Lower leg skin (tissue), 4 donors: ENCODE results near the gene NR5A2. TPM values are rescaled to one million over a fixed set of nuclear protein-coding genes. Genes with fewer than 3 reads are reported as not detected.

Source experiments
- DNase-seq, 2 donors: peaks; one replicate each; pipeline ENCODE4 v3.0.0-alpha.2; 2019; ENCODE audit warnings: low spot score in 2 of 2
- H3K4me3 ChIP-seq: fragments of 200-600 bp; sonication (generic); 2 replicates; pipeline ENCODE4 v1.5.1; 2017; ENCODE audit warnings: mild to moderate bottlenecking, low read depth; ENCODE audit not compliant: poor library complexity, severe bottlenecking
- CTCF ChIP-seq, 3 donors: fragments of 450-650 bp; IDR thresholded peaks; one replicate each; pipeline ENCODE4 v1.5.1; 2016; ENCODE audit warnings: antibody characterized with exemption in 3 of 3, mild to moderate bottlenecking in 3 of 3, moderate library complexity in 2 of 3
- POLR2A ChIP-seq, 2 donors: fragments of 450-650 bp; IDR thresholded peaks; one replicate each; pipeline ENCODE4 v1.6.1; 2016 to 2017; ENCODE audit warnings: antibody characterized with exemption in 2 of 2, mild to moderate bottlenecking in 1 of 2, moderate library complexity in 1 of 2
- WGBS, 2 donors: methylation state at CpG; one replicate each; pipeline ENCODE4 v1.1.5; 2018; 5-methylcytosine and 5-hydroxymethylcytosine counted together
- intact Hi-C: fragments of 100-400 bp; cut with DNase I; formaldehyde crosslinking; loops from one replicate; pipeline ENCODE4 v1.15.0; 2023; ENCODE audit warnings: low total_unique reads
- total RNA-seq, 4 donors: library from RNA; depleted of rRNA; stranded (reverse); fragments of >200 nt; gene quantifications; one replicate each; pipeline ENCODE4 v1.1.0, GENCODE V29; 2016

Gene NR5A2
- total RNA-seq, 4 donors from 2014 or later, result 0.59 to 2.4 (median 1.2) TPM

DNA sequence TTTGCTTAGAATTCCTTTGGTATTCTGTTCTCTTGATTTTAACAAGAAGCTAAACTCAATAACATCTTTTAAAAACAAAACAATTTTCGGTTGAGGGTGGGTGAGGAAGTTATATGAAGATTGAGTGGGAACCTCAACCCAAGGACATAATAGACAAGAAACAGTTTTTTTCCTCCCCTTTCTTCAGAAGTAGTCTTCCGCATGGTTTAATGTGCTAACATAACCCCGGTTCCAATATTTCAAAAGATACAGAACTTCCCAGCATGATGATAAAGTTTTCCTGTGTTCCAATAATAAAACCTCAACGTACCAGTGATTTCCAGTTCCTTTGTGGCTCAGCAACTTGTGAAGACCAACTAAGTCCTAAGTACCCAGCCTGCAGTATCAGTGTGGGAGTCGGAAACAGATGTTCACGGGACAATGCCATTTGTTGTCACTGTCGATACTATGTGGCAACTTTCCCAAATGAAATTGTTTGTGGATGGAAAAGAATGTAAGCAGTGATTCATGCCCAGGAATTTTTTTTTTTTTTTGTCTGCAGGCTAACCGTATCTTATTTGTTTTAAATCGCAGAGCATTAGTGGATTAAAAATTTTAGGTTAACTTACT lies 48.5 kb downstream of the NR5A2 start:
- H3K4me3 ChIP-seq, result no peak overlapping the region
- TF ChIP-seq POLR2A (IDR thresholded peaks at IDR 0.05) (no peak), CTCF (IDR thresholded peaks at IDR 0.05) (no peak)
- 23 to 33% methylated on average over 9 of the region's 9 CpGs for WGBS, 2 donors
- intact Hi-C loops, result no loop called here
- peak in 1 of 2 donors; percentile 18 for DNase-seq

DNA sequence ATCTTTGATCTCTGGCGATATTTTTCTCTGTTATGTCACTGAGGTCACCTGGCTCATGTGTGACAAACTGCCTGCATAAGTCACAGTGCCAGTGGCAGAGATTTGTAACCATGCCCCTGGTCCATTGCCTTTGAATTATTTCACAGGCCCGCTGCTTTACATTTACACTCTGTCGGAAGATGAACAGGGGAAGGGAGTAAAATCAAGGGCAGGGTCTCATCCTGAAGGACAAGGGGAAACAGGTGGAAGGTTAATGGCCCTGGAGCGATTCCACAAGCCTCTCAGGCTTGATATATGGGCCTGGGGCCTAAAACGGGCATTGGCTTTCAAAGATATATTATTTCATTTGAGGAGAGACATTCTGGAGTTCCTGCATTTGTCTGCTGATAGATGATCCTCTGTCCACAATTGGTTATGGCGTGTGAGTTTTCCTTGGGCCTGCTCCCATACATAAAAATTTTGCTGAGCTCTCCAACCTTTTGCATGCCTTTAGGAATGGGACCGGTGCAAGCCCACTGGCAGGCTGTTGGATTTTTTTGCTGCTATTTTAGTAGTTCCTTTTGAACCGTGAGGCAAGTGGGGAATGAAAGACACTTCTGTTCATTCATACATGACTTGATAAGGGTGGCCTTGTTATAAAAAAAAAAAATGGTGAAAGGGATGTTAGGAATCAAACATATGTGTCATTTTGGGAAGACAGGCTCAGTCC lies 51.9 kb downstream of the NR5A2 start:
- no peak overlapping the region for H3K4me3 ChIP-seq
- DNase-seq, result no peak
- intact Hi-C loops, result no loop called here
- no peak for TF ChIP-seq CTCF (IDR thresholded peaks at IDR 0.05)
- TF ChIP-seq POLR2A (IDR thresholded peaks at IDR 0.05), result no peak
- 67 to 71% methylated on average over 8 of the region's 8 CpGs for WGBS, 2 donors

GRCh38 chr1:200081151-200081968 lies 53.9 kb downstream of the NR5A2 start:
- 38 to 42% methylated on average over 5 of the region's 5 CpGs for WGBS, 2 donors
- DNase-seq, result no peak
- no peak overlapping the region for H3K4me3 ChIP-seq
- intact Hi-C loops, result no loop called here
- no peak for TF ChIP-seq CTCF (IDR thresholded peaks at IDR 0.05)
- no peak for TF ChIP-seq POLR2A (IDR thresholded peaks at IDR 0.05)

DNA sequence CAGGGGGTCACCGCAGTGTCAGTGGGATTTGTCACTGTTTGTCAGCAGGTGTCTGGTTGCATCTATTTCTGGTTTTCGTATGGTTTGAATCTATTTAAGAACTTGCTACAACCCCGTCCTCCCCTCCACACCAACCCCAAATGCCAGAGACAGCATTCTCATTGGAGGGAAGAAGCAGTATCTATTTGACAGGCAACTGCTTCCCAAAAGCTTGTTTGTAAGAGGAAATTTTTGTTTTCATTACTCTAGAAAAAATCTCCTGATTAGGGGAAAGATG lies 54.4 kb downstream of the NR5A2 start:
- 36 to 47% methylated on average over 3 of the region's 3 CpGs for WGBS, 2 donors
- intact Hi-C loops, result no loop called here
- DNase-seq, result no peak
- H3K4me3 ChIP-seq, result no peak overlapping the region
- TF ChIP-seq CTCF (IDR thresholded peaks at IDR 0.05) (no peak), POLR2A (IDR thresholded peaks at IDR 0.05) (no peak)

DNA sequence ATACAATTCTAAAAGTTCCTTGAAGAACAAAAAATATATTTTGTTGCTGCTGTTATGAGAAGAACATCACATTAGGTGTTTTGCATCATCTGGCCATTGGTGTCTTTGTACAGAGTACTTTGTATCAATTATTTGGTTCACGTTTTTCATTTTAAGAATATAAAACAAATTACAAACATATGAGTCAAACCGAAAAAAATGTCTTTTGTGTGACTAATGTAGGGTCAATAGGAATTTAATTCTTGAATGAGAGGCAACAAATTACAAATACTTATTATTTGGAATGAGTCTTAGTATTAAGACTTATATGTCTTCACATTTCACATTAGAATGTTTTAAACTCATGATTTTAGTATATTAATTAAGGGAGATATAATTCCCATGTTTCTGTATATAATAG lies 54.8 kb downstream of the NR5A2 start:
- 46 to 48% methylated on average over 2 of the region's 2 CpGs for WGBS, 2 donors

More for the DNA sequence above, 54.8 kb downstream of the NR5A2 start:
- intact Hi-C loops, result no loop called here
- DNase-seq, result no peak
- H3K4me3 ChIP-seq, result no peak overlapping the region
- TF ChIP-seq CTCF (IDR thresholded peaks at IDR 0.05), result no peak
- no peak for TF ChIP-seq POLR2A (IDR thresholded peaks at IDR 0.05)
